Measurements from ENCODE around the gene SRPX2.

The SRPX2 gene, protein sequence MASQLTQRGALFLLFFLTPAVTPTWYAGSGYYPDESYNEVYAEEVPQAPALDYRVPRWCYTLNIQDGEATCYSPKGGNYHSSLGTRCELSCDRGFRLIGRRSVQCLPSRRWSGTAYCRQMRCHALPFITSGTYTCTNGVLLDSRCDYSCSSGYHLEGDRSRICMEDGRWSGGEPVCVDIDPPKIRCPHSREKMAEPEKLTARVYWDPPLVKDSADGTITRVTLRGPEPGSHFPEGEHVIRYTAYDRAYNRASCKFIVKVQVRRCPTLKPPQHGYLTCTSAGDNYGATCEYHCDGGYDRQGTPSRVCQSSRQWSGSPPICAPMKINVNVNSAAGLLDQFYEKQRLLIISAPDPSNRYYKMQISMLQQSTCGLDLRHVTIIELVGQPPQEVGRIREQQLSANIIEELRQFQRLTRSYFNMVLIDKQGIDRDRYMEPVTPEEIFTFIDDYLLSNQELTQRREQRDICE

DNA sequence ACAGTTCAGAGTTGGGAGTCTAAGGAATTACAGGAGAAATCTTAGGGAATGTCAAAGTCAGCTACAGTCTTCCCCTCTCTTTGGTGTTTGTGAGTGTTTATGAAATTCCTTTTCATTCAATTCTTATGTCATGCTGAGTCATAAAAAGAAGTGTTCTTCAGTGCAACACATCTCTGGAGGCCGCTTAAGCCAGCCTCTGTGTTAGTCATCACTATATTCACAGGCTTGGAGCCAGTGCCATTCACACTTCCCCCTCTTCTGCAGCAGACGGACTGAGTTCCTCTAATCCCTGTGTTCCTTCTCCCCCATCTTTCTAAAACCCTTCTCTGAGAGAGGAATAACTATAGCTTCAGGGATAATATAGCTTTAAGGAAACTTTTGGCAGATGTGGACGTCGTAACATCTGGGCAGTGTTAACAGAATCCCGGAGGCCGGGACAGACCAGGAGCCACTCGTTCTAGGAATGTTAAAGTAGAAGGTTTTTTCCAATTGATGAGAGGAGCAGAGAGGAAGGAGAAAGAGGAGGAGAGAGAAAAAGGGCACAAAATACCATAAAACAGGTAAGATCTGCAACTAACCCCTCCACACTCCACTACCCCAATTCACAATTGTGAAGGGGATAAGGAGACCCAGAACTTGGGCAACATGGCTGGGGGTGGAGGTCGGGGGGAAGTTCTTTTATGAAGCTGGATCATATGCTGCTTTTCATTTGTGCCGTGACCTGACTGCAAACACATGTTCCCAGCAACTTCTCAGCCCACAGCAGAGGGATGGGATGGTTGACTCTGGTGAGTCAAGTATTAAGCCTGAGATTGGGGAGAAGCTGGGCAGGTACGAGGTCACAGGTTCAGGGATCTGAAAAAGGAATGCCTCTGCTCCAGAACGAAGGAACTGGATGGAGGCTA, at the start of gene SRPX2:
Gene SRPX2, plus strand, starts transcription at position 244 of the 905 bp plus-strand sequence. CDS start 2,124 bp downstream, outside the sequence.
- peak within 1 kb of the TSS; percentile 70 for H3K4me3 ChIP-seq (replicated peaks; ENCODE audit: low read depth, low read length)
- TF ChIP-seq, protein P1, sequence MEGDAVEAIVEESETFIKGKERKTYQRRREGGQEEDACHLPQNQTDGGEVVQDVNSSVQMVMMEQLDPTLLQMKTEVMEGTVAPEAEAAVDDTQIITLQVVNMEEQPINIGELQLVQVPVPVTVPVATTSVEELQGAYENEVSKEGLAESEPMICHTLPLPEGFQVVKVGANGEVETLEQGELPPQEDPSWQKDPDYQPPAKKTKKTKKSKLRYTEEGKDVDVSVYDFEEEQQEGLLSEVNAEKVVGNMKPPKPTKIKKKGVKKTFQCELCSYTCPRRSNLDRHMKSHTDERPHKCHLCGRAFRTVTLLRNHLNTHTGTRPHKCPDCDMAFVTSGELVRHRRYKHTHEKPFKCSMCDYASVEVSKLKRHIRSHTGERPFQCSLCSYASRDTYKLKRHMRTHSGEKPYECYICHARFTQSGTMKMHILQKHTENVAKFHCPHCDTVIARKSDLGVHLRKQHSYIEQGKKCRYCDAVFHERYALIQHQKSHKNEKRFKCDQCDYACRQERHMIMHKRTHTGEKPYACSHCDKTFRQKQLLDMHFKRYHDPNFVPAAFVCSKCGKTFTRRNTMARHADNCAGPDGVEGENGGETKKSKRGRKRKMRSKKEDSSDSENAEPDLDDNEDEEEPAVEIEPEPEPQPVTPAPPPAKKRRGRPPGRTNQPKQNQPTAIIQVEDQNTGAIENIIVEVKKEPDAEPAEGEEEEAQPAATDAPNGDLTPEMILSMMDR (IDR thresholded peaks at IDR 0.05; ENCODE audit: low read length, missing control alignments): no peak
- peak; percentile 91 for DNase-seq (ENCODE audit: low read depth)

DNA sequence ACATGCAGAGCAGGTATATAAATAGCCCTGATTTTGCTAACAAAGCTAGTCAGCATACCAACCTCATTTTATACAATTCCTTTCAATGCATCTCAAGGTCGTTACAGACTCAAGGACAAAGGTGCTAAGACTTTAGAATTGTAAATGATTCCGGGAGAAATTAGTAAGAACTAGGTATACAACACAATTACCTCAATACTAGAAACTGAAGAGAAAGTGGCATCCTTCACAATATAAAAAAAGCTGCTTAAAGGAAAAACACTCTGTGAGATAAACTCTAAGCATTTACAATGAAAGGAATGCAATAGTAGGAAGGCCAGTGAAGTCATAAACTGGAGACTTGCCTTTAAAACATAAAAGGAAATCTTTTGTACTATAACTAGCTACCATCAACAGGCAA, 47.4 kb upstream of the SRPX2 start:
- TF ChIP-seq, protein P1 (IDR thresholded peaks at IDR 0.05; ENCODE audit: low read length, missing control alignments): no peak
- H3K4me3 ChIP-seq (replicated peaks; ENCODE audit: low read depth, low read length): no peak overlapping the region
- no peak for DNase-seq (ENCODE audit: low read depth)

DNA sequence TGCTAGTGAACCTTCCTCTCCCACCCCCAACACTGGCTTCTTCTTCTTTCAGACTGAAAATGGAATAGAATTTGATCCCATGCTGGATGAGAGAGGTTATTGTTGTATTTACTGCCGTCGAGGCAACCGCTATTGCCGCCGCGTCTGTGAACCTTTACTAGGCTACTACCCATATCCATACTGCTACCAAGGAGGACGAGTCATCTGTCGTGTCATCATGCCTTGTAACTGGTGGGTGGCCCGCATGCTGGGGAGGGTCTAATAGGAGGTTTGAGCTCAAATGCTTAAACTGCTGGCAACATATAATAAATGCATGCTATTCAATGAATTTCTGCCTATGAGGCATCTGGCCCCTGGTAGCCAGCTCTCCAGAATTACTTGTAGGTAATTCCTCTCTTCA, 44.5 kb upstream of the SRPX2 start:
- H3K4me3 ChIP-seq (replicated peaks; ENCODE audit: low read depth, low read length): no peak overlapping the region
- TF ChIP-seq, protein P1 (IDR thresholded peaks at IDR 0.05; ENCODE audit: low read length, missing control alignments): no peak
- no peak for DNase-seq (ENCODE audit: low read depth)

DNA sequence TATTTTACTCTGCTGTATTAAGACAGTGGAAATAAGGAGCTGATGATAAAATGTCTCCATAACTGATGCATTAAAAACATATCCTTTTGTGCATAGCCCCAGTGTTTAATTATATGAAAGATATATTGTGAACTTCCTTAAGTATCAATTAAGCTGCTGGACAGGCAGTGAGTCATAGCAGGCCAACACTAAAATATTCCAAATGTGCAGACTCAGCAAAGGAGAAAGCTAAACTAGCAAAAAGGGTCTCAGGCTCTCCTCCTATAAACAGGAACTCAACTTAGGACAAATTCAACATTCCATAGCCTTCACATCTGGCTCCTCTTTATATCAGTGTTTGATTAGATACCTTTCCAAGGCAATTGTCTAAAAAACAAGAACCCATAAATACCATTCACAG, 43.7 kb upstream of the SRPX2 start:
- DNase-seq (ENCODE audit: low read depth): no peak
- H3K4me3 ChIP-seq (replicated peaks; ENCODE audit: low read depth, low read length): no peak overlapping the region
- TF ChIP-seq, protein P1 (IDR thresholded peaks at IDR 0.05; ENCODE audit: low read length, missing control alignments): no peak

DNA sequence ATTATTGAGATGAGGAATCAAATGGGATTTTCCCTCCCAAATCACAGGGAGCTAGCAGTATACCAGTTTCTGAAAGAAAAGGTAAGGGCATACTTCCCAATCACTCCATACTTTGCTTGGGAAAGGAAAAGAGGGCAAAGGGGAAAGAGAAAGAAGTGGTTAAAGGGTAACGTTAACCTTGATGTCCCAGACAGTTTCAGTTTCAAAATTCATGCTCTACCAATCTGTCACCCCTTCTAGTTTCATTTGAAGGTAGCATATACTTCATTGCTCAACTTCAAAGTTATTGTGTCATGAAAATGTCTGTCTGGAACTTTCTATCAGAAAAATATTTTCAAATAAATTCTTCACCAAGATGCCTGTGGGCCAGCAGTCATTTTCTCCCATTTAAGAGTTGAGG, 43.2 kb upstream of the SRPX2 start:
- H3K4me3 ChIP-seq (replicated peaks; ENCODE audit: low read depth, low read length): no peak overlapping the region
- DNase-seq (ENCODE audit: low read depth): no peak
- TF ChIP-seq, protein P1 (IDR thresholded peaks at IDR 0.05; ENCODE audit: low read length, missing control alignments): no peak

DNA sequence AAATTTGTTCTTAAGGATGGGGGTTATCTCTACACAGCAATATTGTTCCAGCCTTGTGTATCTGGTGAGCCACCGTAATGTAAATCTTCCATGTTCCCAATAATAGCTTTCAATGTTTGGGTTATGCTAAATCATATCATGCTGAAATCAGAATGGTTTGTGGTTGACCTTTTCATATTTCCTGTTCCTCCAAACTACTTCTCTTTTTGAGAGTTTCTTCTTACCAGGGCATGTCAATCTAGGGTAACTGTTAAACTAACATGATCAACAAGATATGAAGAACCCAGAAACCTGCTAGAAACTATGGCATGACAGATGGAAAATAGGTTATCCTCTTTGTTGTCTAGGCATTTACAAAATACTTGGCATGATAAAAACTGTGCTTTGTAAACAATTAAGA, 37.2 kb upstream of the SRPX2 start:
- no peak overlapping the region for H3K4me3 ChIP-seq (replicated peaks; ENCODE audit: low read depth, low read length)
- TF ChIP-seq, protein P1 (IDR thresholded peaks at IDR 0.05; ENCODE audit: low read length, missing control alignments): no peak
- no peak for DNase-seq (ENCODE audit: low read depth)

Measured in fibroblast of pulmonary artery (primary cell).